Esophagus squamous epithelium (tissue), 4 donors: ENCODE results near the gene KLHL29.

ENCODE experiments used
- CTCF ChIP-seq, 6 experiments: fragments of 450-650 bp in 4 of 6; fragments of 200-600 bp in 2 of 6; sonication (generic) in 2 of 6; IDR thresholded peaks; one replicate each; pipeline ENCODE4 v1.5.1; 2016 to 2019; ENCODE audit warnings: antibody characterized with exemption in 6 of 6, mild to moderate bottlenecking in 4 of 6, moderate library complexity in 4 of 6
- POLR2A ChIP-seq, 4 donors: fragments of 450-650 bp; IDR thresholded peaks; one replicate each; pipeline ENCODE4 v1.6.1; 2017; ENCODE audit warnings: antibody characterized with exemption in 4 of 4, mild to moderate bottlenecking in 4 of 4, moderate library complexity in 3 of 4

- TF ChIP-seq POLR2A (IDR thresholded peaks at IDR 0.05) (no peak), CTCF (IDR thresholded peaks at IDR 0.05) (no peak)
These were observed 27.7 kb downstream of the KLHL29 start for GRCh38 chr2:23412556-23413155.
